ENCODE measurements around the gene CSMD2.

Gene CSMD2

DNA sequence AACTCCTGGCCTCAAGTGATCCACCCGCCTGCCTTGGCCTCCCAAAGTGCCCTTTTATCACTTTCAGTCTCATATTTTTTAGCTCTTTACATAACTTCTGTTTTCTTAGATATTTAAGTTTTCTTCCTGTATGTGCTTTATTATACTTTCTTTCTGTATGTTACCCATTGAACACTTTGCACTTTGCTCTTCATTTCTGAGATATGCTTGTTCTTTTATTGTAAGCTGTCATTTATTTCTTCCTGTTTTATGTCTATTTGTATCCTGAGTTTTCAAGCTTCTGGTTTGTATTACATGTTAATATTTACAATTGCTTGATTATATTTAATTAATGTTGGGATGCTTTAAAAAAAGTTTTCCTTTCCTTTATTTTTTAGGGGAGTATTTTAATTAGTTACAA lies 656.9 kb downstream of the CSMD2 start:
- Histone ChIP-seq H3K4me3 (no peak overlapping the region), H3K27ac (no peak overlapping the region)
- DNase-seq (ENCODE audit: low spot score), result no peak
- TF ChIP-seq, protein P1, sequence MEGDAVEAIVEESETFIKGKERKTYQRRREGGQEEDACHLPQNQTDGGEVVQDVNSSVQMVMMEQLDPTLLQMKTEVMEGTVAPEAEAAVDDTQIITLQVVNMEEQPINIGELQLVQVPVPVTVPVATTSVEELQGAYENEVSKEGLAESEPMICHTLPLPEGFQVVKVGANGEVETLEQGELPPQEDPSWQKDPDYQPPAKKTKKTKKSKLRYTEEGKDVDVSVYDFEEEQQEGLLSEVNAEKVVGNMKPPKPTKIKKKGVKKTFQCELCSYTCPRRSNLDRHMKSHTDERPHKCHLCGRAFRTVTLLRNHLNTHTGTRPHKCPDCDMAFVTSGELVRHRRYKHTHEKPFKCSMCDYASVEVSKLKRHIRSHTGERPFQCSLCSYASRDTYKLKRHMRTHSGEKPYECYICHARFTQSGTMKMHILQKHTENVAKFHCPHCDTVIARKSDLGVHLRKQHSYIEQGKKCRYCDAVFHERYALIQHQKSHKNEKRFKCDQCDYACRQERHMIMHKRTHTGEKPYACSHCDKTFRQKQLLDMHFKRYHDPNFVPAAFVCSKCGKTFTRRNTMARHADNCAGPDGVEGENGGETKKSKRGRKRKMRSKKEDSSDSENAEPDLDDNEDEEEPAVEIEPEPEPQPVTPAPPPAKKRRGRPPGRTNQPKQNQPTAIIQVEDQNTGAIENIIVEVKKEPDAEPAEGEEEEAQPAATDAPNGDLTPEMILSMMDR (IDR thresholded peaks at IDR 0.05), result no peak

DNA sequence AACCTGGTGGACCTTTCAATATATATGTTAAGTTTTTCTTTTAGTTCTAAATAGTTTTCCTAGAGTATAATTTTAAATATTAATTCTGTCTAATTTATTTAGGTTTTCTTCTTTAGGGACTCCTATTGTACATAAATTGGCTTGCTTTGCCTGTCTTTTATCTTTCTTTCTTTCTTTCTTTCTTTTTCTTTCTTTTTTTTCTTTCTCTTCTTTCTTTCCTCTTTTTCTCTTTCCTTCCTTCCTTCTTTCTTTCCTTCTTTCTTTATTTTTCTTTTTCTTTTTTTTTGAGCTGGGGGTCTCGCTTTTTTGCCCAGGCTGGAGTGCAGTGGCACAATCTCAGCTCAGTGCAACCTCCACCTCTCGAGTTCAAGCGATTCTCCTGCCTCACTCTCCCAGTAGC lies 657.4 kb downstream of the CSMD2 start:
- DNase-seq (ENCODE audit: low spot score), result no peak

DNA sequence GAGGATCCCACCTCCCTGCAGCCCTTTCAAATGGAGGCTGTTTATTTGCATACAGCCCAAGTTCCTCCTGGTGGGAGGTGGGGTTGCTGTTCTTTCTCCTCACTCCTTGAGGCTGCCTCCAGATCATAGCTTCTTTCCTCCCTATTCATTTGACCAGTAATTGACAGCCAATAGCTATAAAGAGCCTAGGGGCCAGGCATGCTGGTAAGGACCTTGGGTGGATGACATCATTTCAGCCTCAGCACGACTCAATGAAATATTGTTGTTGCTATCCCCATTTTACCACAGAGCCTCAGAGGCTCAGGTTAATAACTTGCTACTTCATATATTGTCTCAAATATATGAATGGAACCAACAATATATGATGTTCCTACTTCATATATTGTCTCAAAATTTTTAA lies 661.5 kb downstream of the CSMD2 start:
- TF ChIP-seq, protein P1 (IDR thresholded peaks at IDR 0.05), result no peak
- Histone ChIP-seq H3K27ac (no peak overlapping the region), H3K4me3 (no peak overlapping the region)
- DNase-seq (ENCODE audit: low spot score), result no peak

More for the DNA sequence above, 657.4 kb downstream of the CSMD2 start:
- Histone ChIP-seq H3K27ac (no peak overlapping the region), H3K4me3 (no peak overlapping the region)
- TF ChIP-seq, protein P1 (IDR thresholded peaks at IDR 0.05), result no peak

DNA sequence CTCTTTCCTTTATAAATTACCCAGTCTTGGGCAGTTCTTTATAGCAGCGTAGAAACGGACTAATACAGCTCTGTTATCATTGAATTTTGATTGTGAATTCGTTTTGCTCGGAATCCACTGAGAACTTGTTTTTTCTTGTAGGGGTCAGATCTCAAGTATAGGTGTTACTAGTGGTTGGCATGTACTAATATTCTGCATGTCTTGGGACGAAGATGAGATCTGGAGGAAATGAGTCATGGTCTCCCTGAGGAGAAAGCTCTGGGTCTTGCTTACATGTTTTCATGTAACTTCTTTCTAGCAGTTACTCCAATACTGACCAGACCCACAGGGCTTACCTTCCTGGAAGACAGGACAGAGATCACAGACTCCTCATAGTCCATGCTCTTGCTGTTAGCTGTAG lies 662.3 kb downstream of the CSMD2 start:
- Histone ChIP-seq H3K4me3 (no peak overlapping the region), H3K27ac (no peak overlapping the region)
- no peak for DNase-seq (ENCODE audit: low spot score)
- TF ChIP-seq, protein P1 (IDR thresholded peaks at IDR 0.05), result no peak

DNA sequence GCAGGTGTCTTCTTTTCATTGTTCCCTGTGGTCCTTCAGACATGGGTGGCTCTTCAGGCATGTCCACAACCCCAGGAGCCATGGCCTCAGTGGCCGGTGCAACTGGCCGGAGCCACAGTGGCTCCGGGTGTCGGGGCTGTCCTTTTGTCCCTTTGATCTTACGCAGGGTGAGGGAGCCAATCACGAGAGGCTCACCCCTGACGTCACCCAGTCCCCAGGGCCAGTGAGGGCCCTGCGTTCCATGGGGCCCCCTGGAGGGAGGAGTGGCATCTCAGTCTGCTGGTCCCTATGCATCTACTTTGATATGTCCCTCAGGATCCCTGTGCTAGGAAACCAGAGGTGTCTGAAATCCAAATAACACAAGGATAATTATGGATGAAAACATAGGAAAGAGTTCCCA lies 663.3 kb downstream of the CSMD2 start:
- Histone ChIP-seq H3K27ac (no peak overlapping the region), H3K4me3 (no peak overlapping the region)
- TF ChIP-seq, protein P1 (IDR thresholded peaks at IDR 0.05), result no peak
- DNase-seq (ENCODE audit: low spot score), result no peak

DNA sequence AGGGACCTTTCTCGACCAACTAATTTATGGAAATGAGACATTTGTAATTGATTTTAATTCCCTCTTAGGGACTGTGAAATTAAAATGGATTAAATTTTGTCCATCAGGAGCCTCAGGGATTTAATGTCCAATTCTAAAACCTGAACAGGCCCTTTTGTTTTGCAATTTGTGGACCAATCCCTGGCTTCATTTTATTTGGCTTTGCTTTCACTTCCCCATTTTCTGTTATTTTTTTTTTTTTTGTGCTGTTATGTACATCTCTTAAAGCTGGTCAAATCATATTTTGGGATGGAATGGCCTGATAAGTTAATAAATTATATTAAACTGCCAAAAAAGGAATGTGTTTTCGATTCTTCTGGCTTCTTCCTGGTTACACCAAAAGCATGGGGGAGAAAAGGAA lies 663.7 kb downstream of the CSMD2 start:
- no peak for DNase-seq (ENCODE audit: low spot score)
- Histone ChIP-seq H3K4me3 (no peak overlapping the region), H3K27ac (no peak overlapping the region)
- TF ChIP-seq, protein P1 (IDR thresholded peaks at IDR 0.05), result no peak

DNA sequence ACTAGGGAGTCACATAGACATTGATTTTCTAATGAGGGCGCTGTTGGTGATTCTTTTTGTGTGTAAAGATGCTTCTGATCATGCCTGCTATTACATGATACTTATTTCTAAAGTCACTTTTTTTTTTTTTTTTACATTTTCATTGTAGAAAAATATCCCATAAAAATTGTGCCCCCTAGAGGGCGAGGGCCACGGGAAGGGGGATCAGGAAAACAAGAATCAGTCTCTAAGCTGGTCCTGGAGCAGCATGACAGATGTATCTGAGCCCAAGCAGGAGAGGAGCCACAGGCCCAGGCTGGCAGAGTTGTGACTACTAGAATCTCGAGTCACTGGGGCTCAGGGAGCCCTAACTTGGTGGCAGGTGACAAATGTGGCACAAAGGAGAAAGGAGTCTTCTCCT lies 664.5 kb downstream of the CSMD2 start:
- no peak for DNase-seq (ENCODE audit: low spot score)

More for the DNA sequence above, 664.5 kb downstream of the CSMD2 start:
- Histone ChIP-seq H3K4me3 (no peak overlapping the region), H3K27ac (no peak overlapping the region)
- TF ChIP-seq, protein P1 (IDR thresholded peaks at IDR 0.05), result no peak

Measured in coronary artery (tissue), 2 donors.